GM23338 (cell line): ENCODE data around the gene BCL11B.

ENCODE experiments used
- CREB1 ChIP-seq: fragments of 250-450 bp; sonication (Bioruptor Pico); IDR thresholded peaks from 2 replicates; pipeline ENCODE4 v1.5.0; 2020; ENCODE audit warnings: low read depth, mild to moderate bottlenecking, moderate library complexity
- CTCF ChIP-seq, 2 experiments: fragments of 200-600 bp in 1 of 2; sonication (generic) in 1 of 2; conservative IDR thresholded peaks; 2 replicates each; pipeline versions ENCODE4 v1.5.1 to v1.6.1; 2016 to 2017; ENCODE audit warnings: antibody characterized with exemption in 2 of 2, low read depth in 2 of 2, mild to moderate bottlenecking in 2 of 2, moderate library complexity in 1 of 2
- EZH2 ChIP-seq: fragments of 200-600 bp; sonication (generic); IDR thresholded peaks from one replicate; pipeline ENCODE4 v1.8.0; 2017; ENCODE audit warnings: antibody characterized with exemption, mild to moderate bottlenecking, low read depth; ENCODE audit not compliant: unreplicated experiment
- EZH2phosphoT487 ChIP-seq: fragments of 200-600 bp; sonication (generic); IDR thresholded peaks from one replicate; pipeline ENCODE4 v1.8.1; 2018; ENCODE audit warnings: antibody characterized with exemption; ENCODE audit not compliant: unreplicated experiment
- JUNB ChIP-seq: IDR thresholded peaks from one replicate; pipeline ENCODE4 v1.6.1; 2016; ENCODE audit warnings: antibody characterized with exemption; ENCODE audit not compliant: unreplicated experiment
- NANOG ChIP-seq: IDR thresholded peaks from 2 replicates; pipeline ENCODE4 v1.6.1; 2016; ENCODE audit warnings: antibody characterized with exemption, borderline replicate concordance
- POLR2AphosphoS5 ChIP-seq: IDR thresholded peaks from 2 replicates; pipeline ENCODE4 v1.6.1; 2016; ENCODE audit warnings: antibody characterized with exemption, low read depth
- STAT1 ChIP-seq: IDR thresholded peaks from one replicate; pipeline ENCODE4 v1.6.1; 2016; ENCODE audit warnings: antibody characterized with exemption; ENCODE audit not compliant: unreplicated experiment
- ZNF114 ChIP-seq: fragments of 250-450 bp; sonication (Bioruptor Pico); IDR thresholded peaks from 2 replicates; pipeline ENCODE4 v1.5.0; 2020; ENCODE audit warnings: mild to moderate bottlenecking, moderate library complexity
- ZNF331 ChIP-seq: fragments of 250-450 bp; sonication (Bioruptor Pico); IDR thresholded peaks from 2 replicates; pipeline ENCODE4 v1.5.0; 2020; ENCODE audit warnings: low read depth, mild to moderate bottlenecking, moderate library complexity
- TF ChIP-seq, protein P1 (sequence below): IDR thresholded peaks from one replicate; pipeline ENCODE4 v1.6.1; 2018; ENCODE audit warnings: antibody characterized with exemption; ENCODE audit not compliant: unreplicated experiment

DNA sequence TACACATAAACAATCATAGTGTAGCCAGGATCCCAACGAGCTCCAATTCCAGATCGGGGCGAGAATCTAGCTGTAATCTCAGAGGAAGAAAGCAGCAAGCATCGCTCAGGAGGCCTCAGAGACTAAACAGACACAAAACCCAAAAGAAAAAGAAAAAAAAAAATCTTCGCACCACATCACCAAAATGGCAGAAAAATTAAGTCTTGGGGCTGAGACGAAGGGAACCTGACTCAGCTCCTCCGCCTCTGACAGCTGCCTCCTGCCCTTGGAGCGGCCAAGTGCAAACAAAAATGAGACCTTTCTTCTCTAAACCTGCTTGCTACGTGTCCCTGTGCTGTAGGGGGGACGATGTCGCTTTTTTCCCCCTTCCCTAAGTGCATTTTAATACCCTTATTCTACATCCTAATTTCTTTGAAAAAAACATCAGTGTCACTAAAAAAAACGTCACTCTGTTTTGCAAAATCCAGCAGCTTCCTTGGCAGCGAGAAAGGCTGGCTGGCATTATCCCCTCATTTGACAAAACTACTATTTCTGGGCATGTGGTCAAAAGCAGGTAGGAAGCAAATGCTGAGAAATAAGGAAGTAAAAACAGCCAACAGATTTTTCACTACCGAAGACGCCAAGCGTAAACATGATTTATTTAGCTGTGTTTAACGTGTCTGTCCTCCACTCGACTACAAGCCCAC is 30.5 kb downstream of the BCL11B start:
- TF ChIP-seq, protein P1, sequence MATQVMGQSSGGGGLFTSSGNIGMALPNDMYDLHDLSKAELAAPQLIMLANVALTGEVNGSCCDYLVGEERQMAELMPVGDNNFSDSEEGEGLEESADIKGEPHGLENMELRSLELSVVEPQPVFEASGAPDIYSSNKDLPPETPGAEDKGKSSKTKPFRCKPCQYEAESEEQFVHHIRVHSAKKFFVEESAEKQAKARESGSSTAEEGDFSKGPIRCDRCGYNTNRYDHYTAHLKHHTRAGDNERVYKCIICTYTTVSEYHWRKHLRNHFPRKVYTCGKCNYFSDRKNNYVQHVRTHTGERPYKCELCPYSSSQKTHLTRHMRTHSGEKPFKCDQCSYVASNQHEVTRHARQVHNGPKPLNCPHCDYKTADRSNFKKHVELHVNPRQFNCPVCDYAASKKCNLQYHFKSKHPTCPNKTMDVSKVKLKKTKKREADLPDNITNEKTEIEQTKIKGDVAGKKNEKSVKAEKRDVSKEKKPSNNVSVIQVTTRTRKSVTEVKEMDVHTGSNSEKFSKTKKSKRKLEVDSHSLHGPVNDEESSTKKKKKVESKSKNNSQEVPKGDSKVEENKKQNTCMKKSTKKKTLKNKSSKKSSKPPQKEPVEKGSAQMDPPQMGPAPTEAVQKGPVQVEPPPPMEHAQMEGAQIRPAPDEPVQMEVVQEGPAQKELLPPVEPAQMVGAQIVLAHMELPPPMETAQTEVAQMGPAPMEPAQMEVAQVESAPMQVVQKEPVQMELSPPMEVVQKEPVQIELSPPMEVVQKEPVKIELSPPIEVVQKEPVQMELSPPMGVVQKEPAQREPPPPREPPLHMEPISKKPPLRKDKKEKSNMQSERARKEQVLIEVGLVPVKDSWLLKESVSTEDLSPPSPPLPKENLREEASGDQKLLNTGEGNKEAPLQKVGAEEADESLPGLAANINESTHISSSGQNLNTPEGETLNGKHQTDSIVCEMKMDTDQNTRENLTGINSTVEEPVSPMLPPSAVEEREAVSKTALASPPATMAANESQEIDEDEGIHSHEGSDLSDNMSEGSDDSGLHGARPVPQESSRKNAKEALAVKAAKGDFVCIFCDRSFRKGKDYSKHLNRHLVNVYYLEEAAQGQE = no peak
- TF ChIP-seq EZH2 = no peak
- no peak for TF ChIP-seq CTCF (conservative IDR thresholded peaks at IDR 0.05; ENCODE audit: low read depth in 2 of 2)
- TF ChIP-seq POLR2AphosphoS5 = no peak
- no peak for TF ChIP-seq JUNB
- no peak for TF ChIP-seq EZH2phosphoT487
- no peak for TF ChIP-seq CREB1
- no peak for TF ChIP-seq STAT1
- TF ChIP-seq ZNF331 = no peak
- no peak for TF ChIP-seq ZNF114 (CRISPR knock-in tag)
- no peak for TF ChIP-seq NANOG
